Neural progenitor cell (in vitro differentiated cells): ENCODE results near the gene BRINP1. TPM values are rescaled to one million over a fixed set of nuclear protein-coding genes. Genes with fewer than 3 reads are reported as not detected.
A peak's percentile ranks its signal among the peaks of the same experiment; 100 is the strongest.

ENCODE experiments used
- DNase-seq: peaks from one replicate; pipeline ENCODE4 v3.0.0-alpha.2; 2016; ENCODE audit warnings: low spot score
- H2AFZ ChIP-seq: fragments of 200-600 bp; sonication (generic); replicated peaks from 2 replicates; pipeline ENCODE4 v1.6.1; 2016; ENCODE audit warnings: antibody characterized with exemption
- H3F3A ChIP-seq: fragments of 200-600 bp; sonication (generic); 2 replicates; pipeline ENCODE4 v1.6.1; 2016; ENCODE audit warnings: antibody characterized with exemption, low read depth
- H3K27ac ChIP-seq: fragments of 200-600 bp; sonication (generic); 2 replicates; pipeline ENCODE4 v1.5.1; 2016; ENCODE audit warnings: mild to moderate bottlenecking
- H3K27me3 ChIP-seq: fragments of 200-600 bp; sonication (generic); 2 replicates; pipeline ENCODE4 v1.6.1; 2016; ENCODE audit warnings: mild to moderate bottlenecking, moderate library complexity
- H3K36me3 ChIP-seq: fragments of 200-600 bp; sonication (generic); 2 replicates; pipeline ENCODE4 v1.5.1; 2016
- H3K4me1 ChIP-seq: fragments of 200-600 bp; sonication (generic); 2 replicates; pipeline ENCODE4 v1.6.1; 2016; ENCODE audit warnings: mixed run types
- H3K4me2 ChIP-seq: fragments of 200-600 bp; sonication (generic); 2 replicates; pipeline ENCODE4 v1.6.1; 2016
- H3K4me3 ChIP-seq: fragments of 200-600 bp; sonication (generic); 2 replicates; pipeline ENCODE4 v1.5.1; 2016
- H3K79me2 ChIP-seq: fragments of 200-600 bp; sonication (generic); 2 replicates; pipeline ENCODE4 v1.6.1; 2016; ENCODE audit warnings: low read depth
- H3K9ac ChIP-seq: fragments of 200-600 bp; sonication (generic); 2 replicates; pipeline ENCODE4 v1.6.1; 2016
- H3K9me3 ChIP-seq: fragments of 200-600 bp; sonication (generic); 2 replicates; pipeline ENCODE4 v1.5.1; 2016; ENCODE audit warnings: low read depth
- H4K20me1 ChIP-seq: fragments of 200-600 bp; sonication (generic); 2 replicates; pipeline ENCODE4 v1.6.1; 2016; ENCODE audit warnings: low read depth
- H3K27ac Mint-ChIP-seq: 3 replicates; pipeline ENCODE4 v1.8.0; 2021; ENCODE audit warnings: mixed read lengths
- H3K27me3 Mint-ChIP-seq: 2 replicates; pipeline ENCODE4 v1.8.0; 2022; ENCODE audit warnings: low read depth, mild to moderate bottlenecking, inconsistent platforms, moderate library complexity, mixed read lengths; ENCODE audit not compliant: insufficient read depth
- H3K36me3 Mint-ChIP-seq: 3 replicates; pipeline ENCODE4 v1.8.0; 2021; ENCODE audit warnings: mixed read lengths
- H3K4me1 Mint-ChIP-seq: 3 replicates; pipeline ENCODE4 v1.8.0; 2021; ENCODE audit warnings: mixed read lengths
- H3K4me3 Mint-ChIP-seq: 3 replicates; pipeline ENCODE4 v1.8.0; 2021; ENCODE audit warnings: mild to moderate bottlenecking, moderate library complexity, mixed read lengths
- H3K9me3 Mint-ChIP-seq: 3 replicates; pipeline ENCODE4 v1.8.0; 2020; ENCODE audit warnings: mixed read lengths
- CTCF ChIP-seq: fragments of 200-600 bp; sonication (generic); IDR thresholded peaks from 2 replicates; pipeline ENCODE4 v1.5.1; 2017; ENCODE audit warnings: antibody characterized with exemption, mild to moderate bottlenecking
- EZH2 ChIP-seq: fragments of 200-600 bp; sonication (generic); IDR thresholded peaks from 2 replicates; pipeline ENCODE4 v1.6.1; 2017; ENCODE audit warnings: antibody characterized with exemption, mild to moderate bottlenecking, moderate library complexity
- EZH2phosphoT487 ChIP-seq: fragments of 200-600 bp; sonication (generic); IDR thresholded peaks from 2 replicates; pipeline ENCODE4 v1.6.1; 2017; ENCODE audit warnings: antibody characterized with exemption
- total RNA-seq: library from RNA; depleted of rRNA; stranded (reverse); fragments of >200 nt; gene quantifications from 2 replicates; pipeline ENCODE4 v1.2.3, GENCODE V29; 2015; ENCODE audit warnings: low replicate concordance

The BRINP1 gene
- total RNA-seq, 1 donor from 2014 or later: 0.62 TPM

DNA sequence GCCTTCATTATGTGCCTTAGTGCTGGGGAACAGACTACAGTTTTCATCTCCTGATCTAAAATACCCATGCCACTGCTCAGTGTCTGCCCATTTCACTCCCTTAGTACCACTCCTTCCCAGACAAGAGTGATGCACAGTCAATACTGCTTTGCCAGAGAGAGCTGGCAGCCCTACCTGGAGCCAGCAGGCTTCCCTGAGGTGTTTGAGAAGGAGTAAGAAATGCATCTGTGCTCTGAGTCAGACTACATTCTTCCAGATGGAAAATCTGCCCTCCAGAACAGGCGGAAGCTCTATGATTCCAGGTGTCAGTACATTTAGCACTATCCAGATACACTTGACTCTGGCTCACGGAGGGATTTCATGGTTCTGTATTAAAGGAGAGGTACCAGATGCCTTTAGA lies 209.8 kb downstream of the BRINP1 start:
- Histone ChIP-seq H3K27ac (no peak overlapping the region), H3K79me2 (no peaks in the 10 kb centered on the region), H3K4me3 (no peak overlapping the region), H3K27me3 (no peaks in the 10 kb centered on the region), H3K36me3 (no peaks in the 10 kb centered on the region), H3K4me1 (peaks cover 14% of the 10 kb centered on the region), H3K9ac (no peak overlapping the region), H3K9me3 (no peaks in the 10 kb centered on the region), H3K4me2 (no peak overlapping the region), H2AFZ (no peak overlapping the region), H3F3A (no peaks in the 10 kb centered on the region), H4K20me1 (no peaks in the 10 kb centered on the region)
- Mint-ChIP-seq H3K9me3 (peaks cover 12% of the 10 kb centered on the region), H3K27ac (no peak overlapping the region), H3K4me1 (peaks cover 12% of the 10 kb centered on the region), H3K36me3 (no peaks in the 10 kb centered on the region), H3K4me3 (no peak overlapping the region), H3K27me3 (no peaks in the 10 kb centered on the region)
- no peak for TF ChIP-seq EZH2
- TF ChIP-seq CTCF: no peak
- no peak for DNase-seq

DNA sequence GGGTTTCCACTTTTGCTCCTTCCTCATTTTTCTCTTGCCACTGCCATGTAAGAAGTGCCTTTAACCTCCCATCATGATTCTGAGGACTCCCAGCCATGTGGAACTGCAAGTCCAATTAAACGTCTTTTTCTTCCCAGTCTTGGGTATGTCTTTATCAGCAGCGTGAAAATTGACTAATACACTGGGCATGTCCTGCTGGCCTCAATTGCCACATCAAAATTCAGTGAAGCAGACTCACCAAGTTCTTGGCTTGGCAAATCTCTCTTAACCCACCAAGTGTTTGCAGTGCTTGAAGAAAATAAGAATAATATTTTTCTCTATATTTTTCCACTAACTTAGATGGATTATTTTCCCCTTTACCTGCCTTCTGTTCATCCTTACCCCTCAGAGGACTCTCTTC lies 212.0 kb downstream of the BRINP1 start:
- H3K4me3 Mint-ChIP-seq: no peak overlapping the region
- H3K27me3 Mint-ChIP-seq: peaks cover 2% of the 10 kb centered on the region
- H3K4me1 Mint-ChIP-seq: peaks cover 9% of the 10 kb centered on the region
- Histone ChIP-seq H3K9me3 (no peaks in the 10 kb centered on the region), H3K36me3 (no peaks in the 10 kb centered on the region), H3K4me3 (no peak overlapping the region), H3K27ac (no peak overlapping the region), H3K4me2 (no peak overlapping the region), H4K20me1 (no peaks in the 10 kb centered on the region), H2AFZ (peak overlapping the region; percentile 82), H3K4me1 (peaks cover 14% of the 10 kb centered on the region), H3K79me2 (no peaks in the 10 kb centered on the region), H3K9ac (no peak overlapping the region), H3K27me3 (no peaks in the 10 kb centered on the region), H3F3A (no peaks in the 10 kb centered on the region)
- peak overlapping the region; percentile 90 for H3K27ac Mint-ChIP-seq
- H3K9me3 Mint-ChIP-seq: peaks cover 8% of the 10 kb centered on the region
- H3K36me3 Mint-ChIP-seq: no peaks in the 10 kb centered on the region
- TF ChIP-seq EZH2: no peak
- no peak for TF ChIP-seq EZH2phosphoT487
- no peak for TF ChIP-seq CTCF
- DNase-seq: no peak

DNA sequence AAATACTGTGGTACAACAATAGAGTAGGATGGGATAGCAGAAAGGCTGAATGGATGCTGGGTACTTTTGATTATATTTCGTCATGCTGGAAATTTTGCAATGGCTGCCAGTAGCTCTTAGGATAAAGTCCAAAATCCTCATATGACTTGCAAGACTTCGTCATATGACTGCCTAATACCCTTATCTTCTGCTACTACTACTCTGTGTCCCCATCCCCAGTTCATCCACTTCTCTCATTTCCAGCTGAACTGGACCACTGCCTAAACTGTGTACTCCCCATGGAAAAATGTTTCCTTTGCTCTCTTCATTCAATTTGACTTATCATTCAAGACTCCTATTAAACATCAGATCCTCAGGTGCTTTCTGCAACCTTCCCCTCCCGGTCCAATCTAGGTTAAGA lies 212.9 kb downstream of the BRINP1 start:
- no peaks in the 10 kb centered on the region for H4K20me1 ChIP-seq
- no peak overlapping the region for H3K9ac ChIP-seq
- H2AFZ ChIP-seq: no peak overlapping the region
- H3K9me3 Mint-ChIP-seq: peaks cover 8% of the 10 kb centered on the region
- no peaks in the 10 kb centered on the region for H3K79me2 ChIP-seq
- no peak overlapping the region for H3K4me2 ChIP-seq
- H3K27me3 ChIP-seq: no peaks in the 10 kb centered on the region
- no peak for DNase-seq
- peaks cover 9% of the 10 kb centered on the region for H3K4me1 Mint-ChIP-seq
- H3K27ac ChIP-seq: no peak overlapping the region
- no peaks in the 10 kb centered on the region for H3K36me3 Mint-ChIP-seq
- peaks cover 14% of the 10 kb centered on the region for H3K4me1 ChIP-seq
- peaks cover 2% of the 10 kb centered on the region for H3K27me3 Mint-ChIP-seq
- H3K36me3 ChIP-seq: no peaks in the 10 kb centered on the region
- H3K9me3 ChIP-seq: no peaks in the 10 kb centered on the region
- no peaks in the 10 kb centered on the region for H3F3A ChIP-seq
- H3K27ac Mint-ChIP-seq: no peak overlapping the region
- no peak for TF ChIP-seq EZH2phosphoT487
- no peak for TF ChIP-seq EZH2
- no peak for TF ChIP-seq CTCF
- H3K4me3 ChIP-seq: no peak overlapping the region
- no peak overlapping the region for H3K4me3 Mint-ChIP-seq

DNA sequence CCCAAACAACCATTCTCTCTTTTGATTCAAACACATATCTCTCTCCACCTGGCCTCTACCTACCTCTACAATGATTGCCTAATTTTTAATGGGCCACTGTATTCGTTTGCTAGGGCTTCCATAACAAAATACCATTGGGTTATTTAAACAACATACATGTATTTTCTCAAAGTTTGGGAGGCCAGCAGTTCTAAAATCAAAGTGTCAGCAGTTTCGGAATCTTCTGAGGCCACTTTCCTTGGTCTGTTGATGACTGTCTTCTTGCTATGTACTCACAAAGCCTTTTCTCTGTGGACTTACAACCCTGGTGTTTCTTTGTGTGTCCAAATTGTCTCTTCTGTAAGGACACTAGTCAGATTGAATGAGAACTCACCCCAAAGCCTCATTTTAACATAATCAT lies 214.7 kb downstream of the BRINP1 start:
- Mint-ChIP-seq H3K27me3 (peaks cover 2% of the 10 kb centered on the region), H3K36me3 (no peaks in the 10 kb centered on the region)
- no peak overlapping the region for H3K27ac ChIP-seq

More for the DNA sequence above, 214.7 kb downstream of the BRINP1 start:
- peak overlapping the region; percentile 28 for H2AFZ ChIP-seq
- no peak for DNase-seq
- no peaks in the 10 kb centered on the region for H3K36me3 ChIP-seq
- H3K79me2 ChIP-seq: no peaks in the 10 kb centered on the region
- H3K27me3 ChIP-seq: no peaks in the 10 kb centered on the region
- H3F3A ChIP-seq: no peaks in the 10 kb centered on the region
- no peaks in the 10 kb centered on the region for H3K9me3 ChIP-seq
- H3K4me3 ChIP-seq: no peak overlapping the region
- peaks cover 8% of the 10 kb centered on the region for H3K9me3 Mint-ChIP-seq
- no peak overlapping the region for H3K4me2 ChIP-seq
- no peak for TF ChIP-seq EZH2phosphoT487
- TF ChIP-seq CTCF: no peak
- no peak for TF ChIP-seq EZH2
- H3K9ac ChIP-seq: no peak overlapping the region
- no peak overlapping the region for H3K27ac Mint-ChIP-seq
- H3K4me1 ChIP-seq: peaks cover 14% of the 10 kb centered on the region
- no peaks in the 10 kb centered on the region for H4K20me1 ChIP-seq
- no peak overlapping the region for H3K4me3 Mint-ChIP-seq
- H3K4me1 Mint-ChIP-seq: peaks cover 9% of the 10 kb centered on the region
